HepG2 (cell line): ENCODE measurements around the gene DNAAF1. TPM values are rescaled to one million over a fixed set of nuclear protein-coding genes. Genes with fewer than 3 reads are reported as not detected.

Experiments
- FOXO4 ChIP-seq: sonication (generic); formaldehyde crosslinking; conservative IDR thresholded peaks from 2 replicates; pipeline ENCODE4 v1.8.1; 2023; ENCODE audit warnings: missing genetic modification reagents
- GTF2F1 ChIP-seq: fragments of 150-350 bp; IDR thresholded peaks from 2 replicates; pipeline ENCODE4 v1.6.1; 2014; ENCODE audit warnings: low read length
- HHEX ChIP-seq: IDR thresholded peaks from 2 replicates; pipeline ENCODE4 v1.6.1; 2016; ENCODE audit warnings: control low read depth
- HINFP ChIP-seq: sonication (generic); formaldehyde crosslinking; IDR thresholded peaks from 2 replicates; pipeline ENCODE4 v1.4.0; 2020; ENCODE audit warnings: low read depth, mild to moderate bottlenecking, missing genetic modification reagents
- HNRNPK ChIP-seq: fragments of 200-400 bp; formaldehyde crosslinking; IDR thresholded peaks from 2 replicates; pipeline ENCODE4 v1.6.1; 2018; ENCODE audit warnings: low read length, low read depth, moderate library complexity, mild to moderate bottlenecking; ENCODE audit not compliant: poor library complexity, severe bottlenecking
- HNRNPL ChIP-seq: fragments of 200-400 bp; formaldehyde crosslinking; IDR thresholded peaks from 2 replicates; pipeline ENCODE4 v1.6.1; 2017; ENCODE audit warnings: mild to moderate bottlenecking, low read depth, low read length
- KLF9 ChIP-seq: IDR thresholded peaks from 2 replicates; pipeline ENCODE4 v1.6.1; 2016; ENCODE audit warnings: low read depth
- PAWR ChIP-seq: sonication (generic); formaldehyde crosslinking; IDR thresholded peaks from 2 replicates; pipeline ENCODE4 v1.4.0; 2020; ENCODE audit warnings: missing genetic modification reagents, mild to moderate bottlenecking, borderline replicate concordance
- PRMT3 ChIP-seq: sonication (generic); formaldehyde crosslinking; IDR thresholded peaks from 2 replicates; pipeline ENCODE4 v1.8.1; 2022; ENCODE audit warnings: low read depth, mild to moderate bottlenecking, moderate library complexity, missing genetic modification reagents, borderline replicate concordance
- SALL2 ChIP-seq: sonication (generic); formaldehyde crosslinking; IDR thresholded peaks from 2 replicates; pipeline ENCODE4 v1.8.1; 2023; ENCODE audit warnings: mild to moderate bottlenecking, missing genetic modification reagents, inconsistent platforms
- ZFP62 ChIP-seq: sonication (generic); formaldehyde crosslinking; IDR thresholded peaks from 2 replicates; pipeline ENCODE4 v1.4.0; 2020; ENCODE audit warnings: missing genetic modification reagents
- ZMYM4 ChIP-seq: sonication (generic); formaldehyde crosslinking; IDR thresholded peaks from 2 replicates; pipeline ENCODE4 v1.8.1; 2023; ENCODE audit warnings: mild to moderate bottlenecking, missing genetic modification reagents
- ZNF121 ChIP-seq: sonication (generic); formaldehyde crosslinking; IDR thresholded peaks from 2 replicates; pipeline ENCODE4 v1.5.0; 2020; ENCODE audit warnings: mild to moderate bottlenecking, missing genetic modification reagents
- ZNF34 ChIP-seq: sonication (generic); formaldehyde crosslinking; IDR thresholded peaks from 2 replicates; pipeline ENCODE4 v1.4.0; 2020; ENCODE audit warnings: mild to moderate bottlenecking, missing genetic modification reagents, borderline replicate concordance
- ZNF589 ChIP-seq: sonication (generic); formaldehyde crosslinking; conservative IDR thresholded peaks from 2 replicates; pipeline ENCODE4 v1.8.0; 2022; ENCODE audit warnings: mild to moderate bottlenecking, moderate library complexity, missing genetic modification reagents
- ZNF768 ChIP-seq: sonication (generic); formaldehyde crosslinking; IDR thresholded peaks from 2 replicates; pipeline ENCODE4 v1.4.0; 2020; ENCODE audit warnings: missing genetic modification reagents
- polyA plus RNA-seq, 8 experiments: library from polyadenylated mRNA; depleted of rRNA in 3 of 8; stranded (reverse) in 7 of 8; unstranded in 1 of 8; fragments of >200 nt; fragmentation: Illumina TruSeq in 4 of 8; extraction: Trizol in 4 of 8; gene quantifications; 2 replicates each; pipeline versions ENCODE4 v1.2.1 to v1.2.3, GENCODE V29; 2011 to 2016; ENCODE audit warnings: low read depth in 4 of 8, missing spikeins in 1 of 8, mixed read lengths in 1 of 8; ENCODE audit not compliant: insufficient read depth in 1 of 8
- total RNA-seq, 5 experiments: library from RNA; depleted of rRNA; stranded (reverse); fragments of >200 nt; fragmentation: Illumina TruSeq; extraction: Trizol; gene quantifications; 2 replicates each; pipeline ENCODE4 v1.2.3, GENCODE V29; 2016; ENCODE audit warnings: low read depth in 1 of 5
- TF ChIP-seq, protein P1 (sequence below): sonication (generic); formaldehyde crosslinking; IDR thresholded peaks from 2 replicates; pipeline ENCODE4 v1.5.0; 2020; ENCODE audit warnings: mild to moderate bottlenecking, missing genetic modification reagents
- TF ChIP-seq, protein P2 (sequence below): sonication (generic); formaldehyde crosslinking; IDR thresholded peaks from 2 replicates; pipeline ENCODE4 v1.5.1; 2020; ENCODE audit warnings: missing genetic modification reagents, mild to moderate bottlenecking, borderline replicate concordance
- TF ChIP-seq, protein P3 (sequence below): sonication (generic); formaldehyde crosslinking; IDR thresholded peaks from 2 replicates; pipeline ENCODE4 v1.8.0; 2022; ENCODE audit warnings: missing genetic modification reagents, mild to moderate bottlenecking, borderline replicate concordance
- TF ChIP-seq, protein P4 (sequence below): sonication (generic); formaldehyde crosslinking; IDR thresholded peaks from 2 replicates; pipeline ENCODE4 v1.5.0; 2020; ENCODE audit warnings: missing genetic modification reagents, mild to moderate bottlenecking, borderline replicate concordance

Gene DNAAF1
- total and polyA plus RNA-seq, 2 of the 13 experiments (the other 11 are each of a cell fraction or from before 2014, with no cell fraction given): 0.04 TPM; not detected in 1

DNA sequence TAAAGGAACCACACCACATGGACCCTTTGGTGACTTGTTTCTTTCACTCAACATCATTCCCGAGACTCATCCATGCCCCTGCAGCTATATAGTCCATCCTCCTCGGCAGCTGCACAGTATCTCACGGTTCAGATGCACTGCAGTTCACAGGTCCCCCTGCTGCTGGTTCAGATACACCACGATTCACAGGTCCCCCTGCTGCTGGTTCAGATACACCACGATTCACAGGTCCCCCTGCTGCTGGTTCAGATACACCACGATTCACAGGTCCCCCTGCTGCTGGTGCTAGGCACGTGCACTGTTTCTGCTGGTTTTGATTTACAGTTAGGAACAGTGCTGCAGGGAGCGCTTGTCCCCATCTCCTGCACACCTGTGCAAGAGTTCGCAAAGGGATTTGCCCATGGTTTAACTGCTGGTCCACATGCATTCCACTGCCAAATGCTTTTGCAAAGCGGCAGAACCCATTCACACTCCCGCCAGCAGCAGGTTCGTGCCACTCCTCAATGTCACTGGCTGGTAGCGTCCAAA, 3.9 kb upstream of the DNAAF1 start (continued):
- TF ChIP-seq SALL2 (CRISPR knock-in tag): no peak
- TF ChIP-seq HHEX (CRISPR knock-in tag): no peak
- TF ChIP-seq, protein P1, sequence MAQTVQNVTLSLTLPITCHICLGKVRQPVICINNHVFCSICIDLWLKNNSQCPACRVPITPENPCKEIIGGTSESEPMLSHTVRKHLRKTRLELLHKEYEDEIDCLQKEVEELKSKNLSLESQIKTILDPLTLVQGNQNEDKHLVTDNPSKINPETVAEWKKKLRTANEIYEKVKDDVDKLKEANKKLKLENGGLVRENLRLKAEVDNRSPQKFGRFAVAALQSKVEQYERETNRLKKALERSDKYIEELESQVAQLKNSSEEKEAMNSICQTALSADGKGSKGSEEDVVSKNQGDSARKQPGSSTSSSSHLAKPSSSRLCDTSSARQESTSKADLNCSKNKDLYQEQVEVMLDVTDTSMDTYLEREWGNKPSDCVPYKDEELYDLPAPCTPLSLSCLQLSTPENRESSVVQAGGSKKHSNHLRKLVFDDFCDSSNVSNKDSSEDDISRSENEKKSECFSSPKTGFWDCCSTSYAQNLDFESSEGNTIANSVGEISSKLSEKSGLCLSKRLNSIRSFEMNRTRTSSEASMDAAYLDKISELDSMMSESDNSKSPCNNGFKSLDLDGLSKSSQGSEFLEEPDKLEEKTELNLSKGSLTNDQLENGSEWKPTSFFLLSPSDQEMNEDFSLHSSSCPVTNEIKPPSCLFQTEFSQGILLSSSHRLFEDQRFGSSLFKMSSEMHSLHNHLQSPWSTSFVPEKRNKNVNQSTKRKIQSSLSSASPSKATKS (CRISPR knock-in tag): no peak
- TF ChIP-seq ZNF768 (CRISPR knock-in tag): no peak
- no peak for TF ChIP-seq HNRNPK
- peak; percentile 76; the same call in 1 of the 2 replicates for TF ChIP-seq HINFP (CRISPR knock-in tag)
- no peak for TF ChIP-seq HNRNPL
- TF ChIP-seq PRMT3: no peak
- TF ChIP-seq KLF9 (CRISPR knock-in tag): no peak
- TF ChIP-seq GTF2F1: no peak
- TF ChIP-seq ZFP62 (CRISPR knock-in tag): no peak
- TF ChIP-seq, protein P2, sequence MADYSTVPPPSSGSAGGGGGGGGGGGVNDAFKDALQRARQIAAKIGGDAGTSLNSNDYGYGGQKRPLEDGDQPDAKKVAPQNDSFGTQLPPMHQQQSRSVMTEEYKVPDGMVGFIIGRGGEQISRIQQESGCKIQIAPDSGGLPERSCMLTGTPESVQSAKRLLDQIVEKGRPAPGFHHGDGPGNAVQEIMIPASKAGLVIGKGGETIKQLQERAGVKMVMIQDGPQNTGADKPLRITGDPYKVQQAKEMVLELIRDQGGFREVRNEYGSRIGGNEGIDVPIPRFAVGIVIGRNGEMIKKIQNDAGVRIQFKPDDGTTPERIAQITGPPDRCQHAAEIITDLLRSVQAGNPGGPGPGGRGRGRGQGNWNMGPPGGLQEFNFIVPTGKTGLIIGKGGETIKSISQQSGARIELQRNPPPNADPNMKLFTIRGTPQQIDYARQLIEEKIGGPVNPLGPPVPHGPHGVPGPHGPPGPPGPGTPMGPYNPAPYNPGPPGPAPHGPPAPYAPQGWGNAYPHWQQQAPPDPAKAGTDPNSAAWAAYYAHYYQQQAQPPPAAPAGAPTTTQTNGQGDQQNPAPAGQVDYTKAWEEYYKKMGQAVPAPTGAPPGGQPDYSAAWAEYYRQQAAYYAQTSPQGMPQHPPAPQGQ (CRISPR knock-in tag): no peak
- 0 out of 2 replicates have a peak, but pooled peaks have one; percentile 51 for TF ChIP-seq ZNF589 (CRISPR knock-in tag)
- no peak for TF ChIP-seq ZNF121 (CRISPR knock-in tag)
- TF ChIP-seq, protein P3, sequence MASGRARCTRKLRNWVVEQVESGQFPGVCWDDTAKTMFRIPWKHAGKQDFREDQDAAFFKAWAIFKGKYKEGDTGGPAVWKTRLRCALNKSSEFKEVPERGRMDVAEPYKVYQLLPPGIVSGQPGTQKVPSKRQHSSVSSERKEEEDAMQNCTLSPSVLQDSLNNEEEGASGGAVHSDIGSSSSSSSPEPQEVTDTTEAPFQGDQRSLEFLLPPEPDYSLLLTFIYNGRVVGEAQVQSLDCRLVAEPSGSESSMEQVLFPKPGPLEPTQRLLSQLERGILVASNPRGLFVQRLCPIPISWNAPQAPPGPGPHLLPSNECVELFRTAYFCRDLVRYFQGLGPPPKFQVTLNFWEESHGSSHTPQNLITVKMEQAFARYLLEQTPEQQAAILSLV (CRISPR knock-in tag): no peak
- TF ChIP-seq ZNF34: no peak
- TF ChIP-seq, protein P4, sequence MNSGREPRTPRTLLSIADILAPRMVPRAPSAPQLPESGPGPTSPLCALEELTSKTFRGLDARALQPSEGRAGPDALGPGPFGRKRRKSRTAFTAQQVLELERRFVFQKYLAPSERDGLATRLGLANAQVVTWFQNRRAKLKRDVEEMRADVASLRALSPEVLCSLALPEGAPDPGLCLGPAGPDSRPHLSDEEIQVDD (CRISPR knock-in tag): no peak
- TF ChIP-seq FOXO4 (CRISPR knock-in tag): no peak
- TF ChIP-seq ZMYM4 (CRISPR knock-in tag): no peak
- no peak for TF ChIP-seq PAWR (CRISPR knock-in tag)
